Activated T-helper 17 cell treated with anti-CD3 and anti-CD28 coated beads, Interleukin-2, amount 50 U/mL, for 72 hours (primary cell): ENCODE measurements around the gene CTDSPL. TPM values are rescaled to one million over a fixed set of nuclear protein-coding genes. Genes with fewer than 3 reads are reported as not detected.
"Not testable (repeated sequence)": the region's sequence is repeated elsewhere in the genome, so short reads cannot be mapped to it uniquely, and the experiment has no call there.

Source experiments
- ATAC-seq: fragments of 150-1000 bp; cut with Tn5 transposase; replicated peaks from 2 replicates; pipeline ENCODE4 v1.10.0; 2021; ENCODE audit warnings: mild to moderate bottlenecking, moderate library complexity
- H3K27ac Mint-ChIP-seq: one replicate; pipeline ENCODE4 v1.8.0; 2022; ENCODE audit warnings: mixed read lengths
- H3K27me3 Mint-ChIP-seq: one replicate; pipeline ENCODE4 v1.8.0; 2022; ENCODE audit warnings: mixed read lengths
- H3K36me3 Mint-ChIP-seq: one replicate; pipeline ENCODE4 v1.8.0; 2022; ENCODE audit warnings: low read depth, mild to moderate bottlenecking, mixed read lengths
- H3K4me1 Mint-ChIP-seq: one replicate; pipeline ENCODE4 v1.8.0; 2022; ENCODE audit warnings: mixed read lengths
- H3K4me3 Mint-ChIP-seq: one replicate; pipeline ENCODE4 v1.8.0; 2022; ENCODE audit warnings: mild to moderate bottlenecking, mixed read lengths
- H3K9me3 Mint-ChIP-seq: one replicate; pipeline ENCODE4 v1.8.0; 2022; ENCODE audit warnings: mixed read lengths
- total RNA-seq, 2 donors: library from RNA; stranded (reverse); gene quantifications; one replicate each; pipeline ENCODE4 v1.2.3, GENCODE V29; 2022

The CTDSPL gene
- total RNA-seq, 2 donors from 2014 or later, result 1.5 to 2.3 TPM

- no peak overlapping the region for H3K4me3 Mint-ChIP-seq
- no peaks in the 10 kb centered on the region for H3K36me3 Mint-ChIP-seq
- no peak overlapping the region for H3K27ac Mint-ChIP-seq
- no peaks in the 10 kb centered on the region for H3K27me3 Mint-ChIP-seq
- peaks cover 7% of the 10 kb centered on the region for H3K4me1 Mint-ChIP-seq
- ATAC-seq, result no peak
- no peaks in the 10 kb centered on the region for H3K9me3 Mint-ChIP-seq
Observed at GRCh38 chr3:37961622-37962431, 100.1 kb downstream of the CTDSPL start.

- no peaks in the 10 kb centered on the region for H3K9me3 Mint-ChIP-seq
- no peaks in the 10 kb centered on the region for H3K36me3 Mint-ChIP-seq
- no peaks in the 10 kb centered on the region for H3K4me1 Mint-ChIP-seq
- no peak overlapping the region for H3K4me3 Mint-ChIP-seq
- H3K27me3 Mint-ChIP-seq, result no peaks in the 10 kb centered on the region
- peak overlapping the region; percentile 23 for H3K27ac Mint-ChIP-seq
- ATAC-seq, result no peak
Observed at GRCh38 chr3:37963016-37963415, 101.3 kb downstream of the CTDSPL start.

GRCh38 chr3:37963635-37964034 lies 102.0 kb downstream of the CTDSPL start:
- H3K4me3 Mint-ChIP-seq, result no peak overlapping the region
- no peak for ATAC-seq
- H3K9me3 Mint-ChIP-seq, result no peaks in the 10 kb centered on the region
- no peak overlapping the region for H3K27ac Mint-ChIP-seq
- no peaks in the 10 kb centered on the region for H3K4me1 Mint-ChIP-seq
- H3K27me3 Mint-ChIP-seq, result no peaks in the 10 kb centered on the region
- no peaks in the 10 kb centered on the region for H3K36me3 Mint-ChIP-seq

GRCh38 chr3:37964146-37964545 lies 102.5 kb downstream of the CTDSPL start:
- no peaks in the 10 kb centered on the region for H3K9me3 Mint-ChIP-seq
- H3K4me1 Mint-ChIP-seq, result no peaks in the 10 kb centered on the region
- H3K4me3 Mint-ChIP-seq, result no peak overlapping the region
- no peaks in the 10 kb centered on the region for H3K27me3 Mint-ChIP-seq
- H3K36me3 Mint-ChIP-seq, result no peaks in the 10 kb centered on the region
- H3K27ac Mint-ChIP-seq, result no peak overlapping the region
- no peak for ATAC-seq

GRCh38 chr3:37964716-37965115 lies 103.0 kb downstream of the CTDSPL start:
- ATAC-seq, result no peak
- Mint-ChIP-seq H3K4me3 (no peak overlapping the region), H3K4me1 (no peaks in the 10 kb centered on the region), H3K36me3 (no peaks in the 10 kb centered on the region), H3K9me3 (no peaks in the 10 kb centered on the region), H3K27me3 (no peaks in the 10 kb centered on the region), H3K27ac (no peak overlapping the region)

- H3K36me3 Mint-ChIP-seq, result no peaks in the 10 kb centered on the region
- no peaks in the 10 kb centered on the region for H3K27me3 Mint-ChIP-seq
- ATAC-seq, result peak; percentile 70
- H3K4me3 Mint-ChIP-seq, result no peak overlapping the region
- H3K27ac Mint-ChIP-seq, result no peak overlapping the region
- no peaks in the 10 kb centered on the region for H3K9me3 Mint-ChIP-seq
- H3K4me1 Mint-ChIP-seq, result no peaks in the 10 kb centered on the region
Observed at GRCh38 chr3:37967260-37967881, 105.7 kb downstream of the CTDSPL start.

GRCh38 chr3:37968199-37968598 lies 106.5 kb downstream of the CTDSPL start:
- H3K9me3 Mint-ChIP-seq, result no peaks in the 10 kb centered on the region
- ATAC-seq, result no peak
- no peaks in the 10 kb centered on the region for H3K27me3 Mint-ChIP-seq
- no peak overlapping the region for H3K27ac Mint-ChIP-seq
- H3K4me3 Mint-ChIP-seq, result no peak overlapping the region
- H3K36me3 Mint-ChIP-seq, result no peaks in the 10 kb centered on the region
- H3K4me1 Mint-ChIP-seq, result no peaks in the 10 kb centered on the region

- no peaks in the 10 kb centered on the region for H3K27me3 Mint-ChIP-seq
- H3K4me1 Mint-ChIP-seq, result no peaks in the 10 kb centered on the region
- H3K36me3 Mint-ChIP-seq, result no peaks in the 10 kb centered on the region
- no peak overlapping the region for H3K4me3 Mint-ChIP-seq
- no peak for ATAC-seq
- H3K9me3 Mint-ChIP-seq, result no peaks in the 10 kb centered on the region
- no peak overlapping the region for H3K27ac Mint-ChIP-seq
Observed at GRCh38 chr3:37968813-37969595, 107.3 kb downstream of the CTDSPL start.

- Mint-ChIP-seq H3K27me3 (no peaks in the 10 kb centered on the region), H3K9me3 (no peaks in the 10 kb centered on the region), H3K27ac (no peak overlapping the region), H3K4me3 (no peak overlapping the region), H3K4me1 (peaks cover 2% of the 10 kb centered on the region), H3K36me3 (no peaks in the 10 kb centered on the region)
- ATAC-seq, result no peak
Observed at GRCh38 chr3:37969596-37970100, 108.0 kb downstream of the CTDSPL start.

GRCh38 chr3:37970802-37971201 lies 109.1 kb downstream of the CTDSPL start:
- no peaks in the 10 kb centered on the region for H3K36me3 Mint-ChIP-seq

GRCh38 chr3:37971467-37971866 lies 109.8 kb downstream of the CTDSPL start:
- peaks cover 5% of the 10 kb centered on the region for H3K4me1 Mint-ChIP-seq
- ATAC-seq, result no peak
- H3K9me3 Mint-ChIP-seq, result no peaks in the 10 kb centered on the region
- no peaks in the 10 kb centered on the region for H3K27me3 Mint-ChIP-seq
- H3K36me3 Mint-ChIP-seq, result no peaks in the 10 kb centered on the region
- no peak overlapping the region for H3K27ac Mint-ChIP-seq
- no peak overlapping the region for H3K4me3 Mint-ChIP-seq

More at GRCh38 chr3:37970802-37971201, 109.1 kb downstream of the CTDSPL start:
- Mint-ChIP-seq H3K27me3 (no peaks in the 10 kb centered on the region), H3K27ac (no peak overlapping the region), H3K4me3 (no peak overlapping the region), H3K9me3 (no peaks in the 10 kb centered on the region), H3K4me1 (peaks cover 5% of the 10 kb centered on the region)
- ATAC-seq, result no peak

- not testable (repeated sequence) for H3K36me3 Mint-ChIP-seq, H3K4me1 Mint-ChIP-seq, H3K27ac Mint-ChIP-seq, H3K4me3 Mint-ChIP-seq, ATAC-seq, H3K9me3 Mint-ChIP-seq, H3K27me3 Mint-ChIP-seq
Observed at GRCh38 chr3:37972056-37972455, 110.4 kb downstream of the CTDSPL start.

- no peak overlapping the region for H3K4me3 Mint-ChIP-seq
- no peak for ATAC-seq
- no peak overlapping the region for H3K27ac Mint-ChIP-seq
- H3K36me3 Mint-ChIP-seq, result no peaks in the 10 kb centered on the region
- H3K9me3 Mint-ChIP-seq, result no peaks in the 10 kb centered on the region
- H3K27me3 Mint-ChIP-seq, result no peaks in the 10 kb centered on the region
- H3K4me1 Mint-ChIP-seq, result peaks cover 5% of the 10 kb centered on the region
Observed at GRCh38 chr3:37973246-37974054, 111.8 kb downstream of the CTDSPL start.
